CD8-positive, alpha-beta memory T cell (primary cell): ENCODE data around the gene ABRACL. TPM values are rescaled to one million over a fixed set of nuclear protein-coding genes. Genes with fewer than 3 reads are reported as not detected.

Experiments used
- CTCF ChIA-PET: fragments of 350-600 bp; sonication (Branson Sonifier 250); formaldehyde crosslinking; loops from one replicate; lab custom pipeline; 2021; ENCODE audit warnings: antibody characterized with exemption; lab: Charles Lee
- POLR2A ChIA-PET: fragments of 350-600 bp; sonication (Branson Sonifier 250); formaldehyde crosslinking; loops from one replicate; lab custom pipeline; 2021; ENCODE audit warnings: antibody characterized with exemption; lab: Charles Lee
- DNase-seq, 5 donors: peaks; one replicate each; pipeline versions ENCODE4 v3.0.0 to v3.0.0-alpha.2; 2020 to 2022; ENCODE audit warnings: mixed read lengths in 1 of 5
- H3K27ac ChIP-seq: one replicate; pipeline ENCODE4 v1.7.0; 2013; ENCODE audit warnings: low read depth, mild to moderate bottlenecking, low read length, moderate library complexity
- H3K27me3 ChIP-seq: 2 replicates; pipeline ENCODE4 v1.7.0; 2013; ENCODE audit warnings: low read length, mild to moderate bottlenecking; ENCODE audit not compliant: insufficient read depth, poor library complexity, severe bottlenecking
- H3K36me3 ChIP-seq: 2 replicates; pipeline ENCODE4 v1.7.0; 2013; ENCODE audit warnings: mild to moderate bottlenecking, low read length, moderate library complexity; ENCODE audit not compliant: insufficient read depth
- H3K4me1 ChIP-seq: 2 replicates; pipeline ENCODE4 v1.7.0; 2013; ENCODE audit warnings: mild to moderate bottlenecking, low read length, moderate library complexity; ENCODE audit not compliant: insufficient read depth
- H3K4me3 ChIP-seq: 2 replicates; pipeline ENCODE4 v1.7.0; 2013; ENCODE audit warnings: mild to moderate bottlenecking, low read length
- H3K9me3 ChIP-seq: 2 replicates; pipeline ENCODE4 v1.7.0; 2013; ENCODE audit warnings: mild to moderate bottlenecking, low read length
- H3K27ac Mint-ChIP-seq, 8 donors: one replicate each; pipeline ENCODE4 v1.8.0; 2020 to 2021; ENCODE audit warnings: mixed read lengths in 8 of 8, mild to moderate bottlenecking in 6 of 8, inconsistent platforms in 3 of 8, moderate library complexity in 3 of 8
- H3K27me3 Mint-ChIP-seq, 2 donors: one replicate each; pipeline ENCODE4 v1.8.0; 2020 to 2021; ENCODE audit warnings: mixed read lengths in 2 of 2, mild to moderate bottlenecking in 1 of 2, moderate library complexity in 1 of 2
- H3K36me3 Mint-ChIP-seq, 3 donors: one replicate each; pipeline ENCODE4 v1.8.0; 2020 to 2021; ENCODE audit warnings: mixed read lengths in 3 of 3, inconsistent platforms in 1 of 3, mild to moderate bottlenecking in 1 of 3
- H3K4me1 Mint-ChIP-seq, 3 donors: one replicate each; pipeline ENCODE4 v1.8.0; 2020 to 2021; ENCODE audit warnings: mixed read lengths in 3 of 3, inconsistent platforms in 1 of 3, mild to moderate bottlenecking in 1 of 3
- H3K4me3 Mint-ChIP-seq, 7 donors: one replicate each; pipeline ENCODE4 v1.8.0; 2020 to 2021; ENCODE audit warnings: mixed read lengths in 7 of 7, mild to moderate bottlenecking in 6 of 7, moderate library complexity in 4 of 7, inconsistent platforms in 2 of 7
- H3K9me3 Mint-ChIP-seq, 5 donors: one replicate each; pipeline ENCODE4 v1.8.0; 2020 to 2022; ENCODE audit warnings: mixed read lengths in 5 of 5, mild to moderate bottlenecking in 3 of 5, moderate library complexity in 2 of 5, inconsistent platforms in 1 of 5
- polyA plus RNA-seq: library from polyadenylated mRNA; unstranded; fragments of 300-500 nt; fragmentation: Illumina TruSeq; gene quantifications from one replicate; pipeline ENCODE4 v1.2.3, GENCODE V29; 2021
- total RNA-seq, 2 experiments: library from RNA; stranded (reverse); gene quantifications; one replicate each; pipeline ENCODE4 v1.2.3, GENCODE V29; 2021

Gene ABRACL
- total and polyA plus RNA-seq, 3 experiments from 2014 or later = 141 to 212 (median 145) TPM

GRCh38 chr6:139080255-139080920, 51.8 kb downstream of the ABRACL start:
- H3K36me3 ChIP-seq = no peaks in the 10 kb centered on the region
- ChIA-PET CTCF (no interaction called here), POLR2A (no interaction called here)
- no peaks in the 10 kb centered on the region for H3K27me3 Mint-ChIP-seq
- no peak overlapping the region for H3K4me3 ChIP-seq
- DNase-seq = no peak
- H3K4me1 ChIP-seq = no peaks in the 10 kb centered on the region
- H3K36me3 Mint-ChIP-seq = no peaks in the 10 kb centered on the region
- no peaks in the 10 kb centered on the region for H3K27me3 ChIP-seq
- H3K4me1 Mint-ChIP-seq = peaks cover 0 to 5% (median 0%) of the 10 kb centered on the region in 3 donors
- peaks cover 0 to 2% (median 0%) of the 10 kb centered on the region in 5 donors for H3K9me3 Mint-ChIP-seq
- H3K9me3 ChIP-seq = no peaks in the 10 kb centered on the region
- H3K4me3 Mint-ChIP-seq = no peak overlapping the region
- H3K27ac ChIP-seq = no peak overlapping the region
- no peak overlapping the region for H3K27ac Mint-ChIP-seq

GRCh38 chr6:139081471-139081870, 52.9 kb downstream of the ABRACL start:
- no peaks in the 10 kb centered on the region for H3K9me3 ChIP-seq
- CTCF ChIA-PET = no interaction called here
- H3K36me3 Mint-ChIP-seq = peaks cover 0 to 6% (median 0%) of the 10 kb centered on the region in 3 donors
- POLR2A ChIA-PET = no interaction called here
- H3K27ac Mint-ChIP-seq = peak overlapping the region in 1 of 8 donors; percentile 91
- H3K27me3 Mint-ChIP-seq = no peaks in the 10 kb centered on the region
- H3K36me3 ChIP-seq = no peaks in the 10 kb centered on the region
- H3K27ac ChIP-seq = no peak overlapping the region
- DNase-seq = no peak
- H3K9me3 Mint-ChIP-seq = peaks cover 0 to 2% (median 0%) of the 10 kb centered on the region in 5 donors
- no peaks in the 10 kb centered on the region for H3K27me3 ChIP-seq
- H3K4me1 ChIP-seq = no peaks in the 10 kb centered on the region
- H3K4me3 Mint-ChIP-seq = no peak overlapping the region
- no peak overlapping the region for H3K4me3 ChIP-seq
- H3K4me1 Mint-ChIP-seq = peaks cover 0 to 5% (median 0%) of the 10 kb centered on the region in 3 donors

GRCh38 chr6:139082370-139082769, 53.8 kb downstream of the ABRACL start:
- DNase-seq = no peak
- Histone ChIP-seq H3K27ac (no peak overlapping the region), H3K4me3 (no peak overlapping the region), H3K36me3 (no peaks in the 10 kb centered on the region), H3K27me3 (no peaks in the 10 kb centered on the region), H3K9me3 (no peaks in the 10 kb centered on the region), H3K4me1 (no peaks in the 10 kb centered on the region)
- Mint-ChIP-seq H3K27ac (no peak overlapping the region), H3K4me1 (peaks cover 0 to 5% (median 0%) of the 10 kb centered on the region in 3 donors), H3K4me3 (no peak overlapping the region), H3K27me3 (peaks cover 0 to 1% of the 10 kb centered on the region in 2 donors), H3K36me3 (peaks cover 0 to 6% (median 0%) of the 10 kb centered on the region in 3 donors), H3K9me3 (peaks cover 0 to 2% (median 0%) of the 10 kb centered on the region in 5 donors)
- ChIA-PET CTCF (no interaction called here), POLR2A (no interaction called here)

DNA sequence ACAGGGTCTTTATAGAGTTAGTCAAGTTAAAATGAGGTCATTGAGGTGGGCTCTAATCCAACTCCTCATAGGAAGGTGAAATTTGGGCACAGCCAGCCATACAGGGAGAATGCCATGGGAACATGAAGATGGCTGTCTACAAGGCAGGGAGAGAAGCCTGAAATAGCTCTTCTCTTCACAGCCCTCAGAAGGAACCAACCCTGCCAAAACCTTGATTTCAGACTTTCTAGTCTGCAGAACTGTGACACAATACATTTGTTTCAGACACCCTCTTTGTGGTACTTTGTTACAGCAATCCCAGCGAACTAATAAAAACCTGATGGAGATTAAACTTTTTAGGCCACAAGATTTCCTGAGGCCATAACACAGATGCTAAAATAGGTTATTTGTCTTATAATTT, 63.3 kb downstream of the ABRACL start:
- Histone ChIP-seq H3K27me3 (no peaks in the 10 kb centered on the region), H3K9me3 (no peaks in the 10 kb centered on the region), H3K36me3 (no peaks in the 10 kb centered on the region), H3K4me3 (no peak overlapping the region), H3K27ac (no peak overlapping the region), H3K4me1 (no peaks in the 10 kb centered on the region)
- H3K4me1 Mint-ChIP-seq = no peaks in the 10 kb centered on the region
- no peak for DNase-seq
- no peak overlapping the region for H3K27ac Mint-ChIP-seq
- ChIA-PET POLR2A (no interaction called here), CTCF (no interaction called here)
- H3K36me3 Mint-ChIP-seq = peaks cover 0 to 6% (median 0%) of the 10 kb centered on the region in 3 donors
- H3K27me3 Mint-ChIP-seq = peaks cover 0 to 2% of the 10 kb centered on the region in 2 donors
- H3K9me3 Mint-ChIP-seq = peaks cover 0 to 2% (median 0%) of the 10 kb centered on the region in 5 donors
- no peak overlapping the region for H3K4me3 Mint-ChIP-seq

Other genes starting within 250 kb of the ABRACL start
- gene ECT2L, start 232.7 kb upstream of the ABRACL start, total RNA-seq = not detected
- 0.09 TPM for gene ECT2L, start 232.7 kb upstream of the ABRACL start, polyA plus RNA-seq
- 10 to 100 TPM; 64.4 to 69.5 TPM for gene REPS1, start 40.5 kb upstream of the ABRACL start, total RNA-seq
- 37.3 TPM for gene REPS1, start 40.5 kb upstream of the ABRACL start, polyA plus RNA-seq
- 10 to 100 TPM; 63.4 to 64.6 TPM for gene HECA, start 106.3 kb downstream of the ABRACL start, total RNA-seq
- 9.0 TPM for gene HECA, start 106.3 kb downstream of the ABRACL start, polyA plus RNA-seq